ENCODE results near the gene DOCK4. TPM values are rescaled to one million over a fixed set of nuclear protein-coding genes. Genes with fewer than 3 reads are reported as not detected.

The DOCK4 gene
- total and polyA plus RNA-seq, 10 of the 15 experiments (the other 5 are each of a cell fraction or from before 2014, with no cell fraction given), result 0.03 to 0.73 (median 0.38) TPM

DNA sequence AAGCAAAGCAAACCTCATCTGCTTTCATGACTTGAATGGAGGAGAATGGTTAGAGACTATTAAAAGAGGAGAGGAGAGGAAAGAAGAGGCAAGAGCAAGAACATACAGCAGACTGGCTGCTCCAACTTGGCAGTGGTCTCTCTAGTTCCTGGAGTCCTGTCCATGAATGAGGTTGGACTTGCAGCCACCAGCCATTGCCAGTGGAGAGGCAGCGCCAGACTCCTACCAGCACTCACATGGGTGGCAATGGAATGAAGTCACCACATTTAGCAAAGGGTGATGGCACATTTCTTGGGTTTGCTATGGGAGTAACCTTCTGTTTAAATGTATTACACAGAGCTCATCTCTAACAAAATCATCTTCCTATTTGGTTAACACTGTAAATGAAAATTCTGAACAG, 386.1 kb downstream of the DOCK4 start:
- ChIA-PET RAD21 (ENCODE audit: unreplicated experiment) (no interaction called here), SMC1A (ENCODE audit: uncharacterized antibody, unreplicated experiment) (no interaction called here), CTCF (no interaction called here), POLR2A (no interaction called here)
- Histone ChIP-seq H2AFZ (ENCODE audit: control insufficient read depth, low read depth, low read length) (no peak overlapping the region), H3K27me3 (replicated peaks in 1 of 2; ENCODE audit: control insufficient read depth in 2 of 2, insufficient read depth in 2 of 2, low read length in 1 of 2) (no peaks in the 10 kb centered on the region), H3K79me2 (ENCODE audit: control insufficient read depth, insufficient read depth, low read length) (no peaks in the 10 kb centered on the region), H3K4me2 (ENCODE audit: control insufficient read depth, insufficient read depth) (no peak overlapping the region), H3K4me3 (no peak overlapping the region), H3K36me3 (ENCODE audit: control insufficient read depth in 2 of 2, insufficient read depth in 2 of 2, low read length in 1 of 2) (no peaks in the 10 kb centered on the region), H3K4me1 (ENCODE audit: control insufficient read depth, insufficient read depth, low read length) (no peaks in the 10 kb centered on the region), H3K9me3 (replicated peaks; ENCODE audit: control insufficient read depth, insufficient read depth, low read length) (no peaks in the 10 kb centered on the region), H4K20me1 (ENCODE audit: control insufficient read depth, insufficient read depth) (no peaks in the 10 kb centered on the region), H3K9ac (ENCODE audit: control insufficient read depth, insufficient read depth, low read length) (no peak overlapping the region), H3K27ac (ENCODE audit: control insufficient read depth, insufficient read depth) (no peak overlapping the region)
- no peak for DNase-seq (ENCODE audit: low read depth, low spot score)
- BruUV-seq (replicated peaks), result no TSS peak
- FAIRE-seq, result no peak
- intact Hi-C loops (cut with micrococcal nuclease; ENCODE audit: unreplicated experiment), result no loop called here
- TF ChIP-seq BMI1 (IDR thresholded peaks at IDR 0.05; ENCODE audit: borderline replicate concordance) (no peak), HCFC1 (IDR thresholded peaks at IDR 0.05; ENCODE audit: low read length) (no peak), RUNX3 (IDR thresholded peaks at IDR 0.05; ENCODE audit: low read length) (no peak), CEBPB (IDR thresholded peaks at IDR 0.05; ENCODE audit: borderline replicate concordance in 1 of 2, low read depth in 2 of 2, low read length in 2 of 2) (no peak), IRF3 (IDR thresholded peaks at IDR 0.05) (no peak), MYC (IDR thresholded peaks at IDR 0.05; ENCODE audit: insufficient read depth, insufficient read length, insufficient replicate concordance, low read length, severe bottlenecking) (no peak), ELK1 (IDR thresholded peaks at IDR 0.05; ENCODE audit: low read depth, low read length) (no peak), FOXM1 (IDR thresholded peaks at IDR 0.05; ENCODE audit: low read depth, low read length) (no peak), TCF3 (IDR thresholded peaks at IDR 0.05; ENCODE audit: borderline replicate concordance, insufficient read depth, low read depth, low read length) (no peak), ZNF687 (IDR thresholded peaks at IDR 0.05) (no peak), SIN3A (IDR thresholded peaks at IDR 0.05; ENCODE audit: low read depth, low read length) (no peak), SUZ12 (IDR thresholded peaks at IDR 0.05; ENCODE audit: unreplicated experiment) (no peak), PAX8 (IDR thresholded peaks at IDR 0.05) (no peak)
- TF ChIP-seq, protein P1, sequence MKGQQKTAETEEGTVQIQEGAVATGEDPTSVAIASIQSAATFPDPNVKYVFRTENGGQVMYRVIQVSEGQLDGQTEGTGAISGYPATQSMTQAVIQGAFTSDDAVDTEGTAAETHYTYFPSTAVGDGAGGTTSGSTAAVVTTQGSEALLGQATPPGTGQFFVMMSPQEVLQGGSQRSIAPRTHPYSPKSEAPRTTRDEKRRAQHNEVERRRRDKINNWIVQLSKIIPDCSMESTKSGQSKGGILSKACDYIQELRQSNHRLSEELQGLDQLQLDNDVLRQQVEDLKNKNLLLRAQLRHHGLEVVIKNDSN (IDR thresholded peaks at IDR 0.05; ENCODE audit: borderline replicate concordance, extremely low read length, insufficient read depth, low read depth, low read length), result no peak
- 100% methylated on average over 1 of the region's 1 CpG for WGBS (ENCODE audit: insufficient coverage, insufficient replicate concordance, low lambda C conversion rate, missing lambda C conversion rate)
- in situ Hi-C loops (cut with MboI), result no loop called here
- ATAC-seq, result no peak
